SK-N-SH (cell line): ENCODE data around the gene DOK1. TPM values are rescaled to one million over a fixed set of nuclear protein-coding genes. Genes with fewer than 3 reads are reported as not detected.

Experiments
- CTCF ChIA-PET: fragments of 300-600, 350-600 bp; formaldehyde crosslinking; extraction: SDS; loops from one replicate; lab custom pipeline; 2021; lab: Yijun Ruan, JAX
- POLR2A ChIA-PET: fragments of 350-600 bp; sonication (Branson Sonifier 250); formaldehyde crosslinking; extraction: SDS; loops from one replicate; lab custom pipeline; 2020; ENCODE audit warnings: antibody characterized with exemption, inconsistent platforms; lab: Yijun Ruan, JAX
- DNase-seq: peaks from one replicate; pipeline ENCODE4 v3.0.0; 2012
- H2AFZ ChIP-seq: fragments of 200-600 bp; sonication (generic); 2 replicates; pipeline ENCODE4 v1.8.1; 2016; ENCODE audit warnings: antibody characterized with exemption, mild to moderate bottlenecking, low read depth
- H3F3A ChIP-seq: fragments of 200-600 bp; sonication (generic); replicated peaks from 2 replicates; pipeline ENCODE3; 2016; ENCODE audit warnings: antibody characterized with exemption, mild to moderate bottlenecking; ENCODE audit not compliant: insufficient read depth
- H3K27ac ChIP-seq, 2 experiments: fragments of 200-500 bp in 1 of 2; fragments of 200-600 bp in 1 of 2; sonication (Bioruptor generic) in 1 of 2; sonication (generic), shearing (Covaris generic) in 1 of 2; 2 replicates each; pipeline versions ENCODE4 v1.5.1 to v1.6.1; 2014 to 2016; ENCODE audit warnings: low read depth in 2 of 2, inconsistent platforms in 1 of 2, low read length in 1 of 2, mild to moderate bottlenecking in 1 of 2, mixed read lengths in 1 of 2
- H3K27me3 ChIP-seq: fragments of 200-600 bp; sonication (generic), shearing (Covaris generic); 2 replicates; pipeline ENCODE4 v1.6.1; 2016; ENCODE audit warnings: mixed run types; ENCODE audit not compliant: insufficient read depth
- H3K36me3 ChIP-seq, 2 experiments: fragments of 200-500 bp in 1 of 2; fragments of 200-600 bp in 1 of 2; sonication (Bioruptor generic) in 1 of 2; sonication (generic) in 1 of 2; replicated peaks in 1 of 2; 2 replicates each; pipeline versions ENCODE3 to v1.5.1; 2014 to 2016; ENCODE audit warnings: low read length in 1 of 2, mild to moderate bottlenecking in 1 of 2; ENCODE audit not compliant: insufficient read depth in 2 of 2, control insufficient read depth in 1 of 2
- H3K4me1 ChIP-seq, 2 experiments: fragments of 200-500 bp in 1 of 2; fragments of 200-600 bp in 1 of 2; sonication (Bioruptor generic) in 1 of 2; sonication (generic), shearing (Covaris generic) in 1 of 2; 2 replicates each; pipeline versions ENCODE4 v1.5.1 to v1.6.1; 2014 to 2016; ENCODE audit warnings: low read depth in 1 of 2, low read length in 1 of 2, mixed run types in 1 of 2; ENCODE audit not compliant: insufficient read depth in 2 of 2, control insufficient read depth in 1 of 2
- H3K4me2 ChIP-seq: fragments of 200-600 bp; sonication (generic), shearing (Covaris generic); 2 replicates; pipeline ENCODE4 v1.6.1; 2017; ENCODE audit warnings: mixed run types
- H3K4me3 ChIP-seq, 2 experiments: fragments of 200-500 bp in 1 of 2; fragments of 200-600 bp in 1 of 2; sonication (Bioruptor generic) in 1 of 2; sonication (generic), shearing (Covaris generic) in 1 of 2; 2 replicates each; pipeline versions ENCODE4 v1.5.1 to v1.8.1; 2014 to 2016; ENCODE audit warnings: low read depth in 2 of 2, inconsistent platforms in 1 of 2, low read length in 1 of 2, mild to moderate bottlenecking in 1 of 2, mixed read lengths in 1 of 2, moderate library complexity in 1 of 2
- H3K79me2 ChIP-seq: fragments of 200-600 bp; sonication (generic); 2 replicates; pipeline ENCODE4 v1.8.1; 2017; ENCODE audit warnings: mild to moderate bottlenecking; ENCODE audit not compliant: insufficient read depth
- H3K9ac ChIP-seq: fragments of 200-600 bp; sonication (generic); 2 replicates; pipeline ENCODE4 v1.6.1; 2017; ENCODE audit warnings: mixed run types
- H3K9me2 ChIP-seq: fragments of 200-600 bp; sonication (generic); 2 replicates; pipeline ENCODE4 v1.6.1; 2017; ENCODE audit warnings: mixed run types
- H3K9me3 ChIP-seq: fragments of 200-600 bp; sonication (generic); 2 replicates; pipeline ENCODE4 v1.6.1; 2017; ENCODE audit warnings: mixed run types, mild to moderate bottlenecking, moderate library complexity
- H4K20me1 ChIP-seq: fragments of 200-600 bp; sonication (generic); 2 replicates; pipeline ENCODE4 v1.6.1; 2017; ENCODE audit warnings: mild to moderate bottlenecking, mixed run types; ENCODE audit not compliant: insufficient read depth
- CHD2 ChIP-seq: fragments of 150-350 bp; IDR thresholded peaks from 2 replicates; pipeline ENCODE4 v1.6.1; 2018; ENCODE audit warnings: low read length; ENCODE audit not compliant: partially characterized antibody
- ELF1 ChIP-seq: IDR thresholded peaks from 2 replicates; pipeline ENCODE4 v1.4.0; 2012
- EP300 ChIP-seq, 2 experiments: IDR thresholded peaks; 2 replicates each; pipeline versions ENCODE4 v1.4.0 to v1.6.1; 2012; ENCODE audit warnings: borderline replicate concordance in 1 of 2, low read depth in 1 of 2, low read length in 1 of 2
- EZH2phosphoT487 ChIP-seq: fragments of 200-600 bp; sonication (generic); IDR thresholded peaks from 2 replicates; pipeline ENCODE4 v1.6.1; 2017; ENCODE audit warnings: low read depth, mixed run types, mild to moderate bottlenecking, antibody characterized with exemption, moderate library complexity, borderline replicate concordance
- FOXJ3 ChIP-seq: sonication (generic); formaldehyde crosslinking; IDR thresholded peaks from 2 replicates; pipeline ENCODE4 v1.5.1; 2020; ENCODE audit warnings: mild to moderate bottlenecking, missing genetic modification reagents
- GABPA ChIP-seq: IDR thresholded peaks from 2 replicates; pipeline ENCODE4 v1.4.0; 2012; ENCODE audit warnings: low read depth, mild to moderate bottlenecking
- GATA2 ChIP-seq: sonication (generic); formaldehyde crosslinking; IDR thresholded peaks from 2 replicates; pipeline ENCODE4 v1.5.0; 2020; ENCODE audit warnings: mild to moderate bottlenecking, missing genetic modification reagents
- MXI1 ChIP-seq: IDR thresholded peaks from 2 replicates; pipeline ENCODE4 v1.6.1; 2012; ENCODE audit warnings: mild to moderate bottlenecking, low read depth, low read length, improper control_type of control experiment
- NFIC ChIP-seq: IDR thresholded peaks from 2 replicates; pipeline ENCODE4 v1.4.0; 2012; ENCODE audit warnings: borderline replicate concordance
- POLR2AphosphoS5 ChIP-seq: IDR thresholded peaks from 2 replicates; pipeline ENCODE4 v1.6.1; 2012; ENCODE audit warnings: low read depth, low read length
- RAD21 ChIP-seq: IDR thresholded peaks from 2 replicates; pipeline ENCODE4 v1.6.1; 2012; ENCODE audit warnings: mild to moderate bottlenecking, low read length
- RCOR1 ChIP-seq: fragments of 150-350 bp; IDR thresholded peaks from 2 replicates; pipeline ENCODE4 v1.6.1; 2017; ENCODE audit warnings: antibody characterized with exemption, low read length
- RXRA ChIP-seq: IDR thresholded peaks from 2 replicates; pipeline ENCODE4 v1.4.0; 2012; ENCODE audit warnings: low read depth, mild to moderate bottlenecking, borderline replicate concordance
- SMC3 ChIP-seq: IDR thresholded peaks from 2 replicates; pipeline ENCODE4 v1.6.1; 2012; ENCODE audit warnings: low read depth, low read length, improper control_type of control experiment
- YY1 ChIP-seq: IDR thresholded peaks from 2 replicates; pipeline ENCODE4 v1.4.0; 2012; ENCODE audit warnings: low read depth, mild to moderate bottlenecking
- WGBS: methylation state at CpG from one replicate; pipeline ENCODE4 v1.1.6; 2017; ENCODE audit warnings: low lambda C conversion rate; 5-methylcytosine and 5-hydroxymethylcytosine counted together
- polyA plus RNA-seq, 3 experiments: library from polyadenylated mRNA; depleted of rRNA; stranded (reverse); fragments of >200 nt; gene quantifications; 2 replicates each; pipeline ENCODE4 v1.2.3, GENCODE V29; 2012
- TF ChIP-seq, protein P1 (sequence below): fragments of 150-350 bp; IDR thresholded peaks from 2 replicates; pipeline ENCODE4 v1.6.1; 2017; ENCODE audit warnings: antibody characterized with exemption, low read length, low read depth, borderline replicate concordance
- TF ChIP-seq, protein P2 (sequence below): IDR thresholded peaks from 2 replicates; pipeline ENCODE4 v1.4.0; 2012; ENCODE audit warnings: low read depth, borderline replicate concordance
- TF ChIP-seq, protein P3 (sequence below): fragments of 200-600 bp; sonication (generic); IDR thresholded peaks from 2 replicates; pipeline ENCODE4 v1.6.1; 2017; ENCODE audit warnings: antibody characterized with exemption, mild to moderate bottlenecking, moderate library complexity

Gene DOK1
- polyA plus RNA-seq, 1 of the 3 experiments (the other 2 are of a cell fraction): 25.3 TPM

DNA sequence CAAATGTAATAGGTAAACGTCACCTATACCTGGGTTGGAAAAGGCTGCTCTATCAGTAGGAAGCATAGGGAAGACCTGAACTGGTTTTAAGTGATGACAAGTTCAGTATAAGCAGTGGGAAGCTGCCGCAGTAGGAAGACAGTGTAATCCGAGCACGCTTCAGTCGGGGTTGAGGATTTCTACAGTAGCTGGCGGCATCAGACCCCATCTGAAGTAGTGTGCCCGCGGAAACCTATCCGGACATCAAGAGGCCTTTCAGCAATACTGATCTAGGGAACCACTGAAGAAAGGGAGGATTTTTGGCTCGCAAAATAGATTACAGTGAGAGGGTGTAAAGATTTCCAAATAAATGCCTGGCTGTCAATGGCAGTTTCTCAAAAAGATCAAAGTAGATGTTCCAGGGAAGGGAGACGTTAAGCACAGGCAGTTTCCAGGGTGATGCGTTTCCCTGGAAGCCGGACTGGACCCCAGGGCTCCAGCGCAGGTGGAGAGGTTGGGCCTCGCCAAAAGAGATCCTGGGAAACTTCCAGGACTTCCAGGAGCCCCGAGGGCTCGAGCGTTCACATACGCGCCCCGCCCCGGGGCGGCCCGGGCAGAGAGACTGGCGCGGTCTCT, 6.1 kb upstream of the DOK1 start:
- peak overlapping the region; percentile 91 for H3K4me2 ChIP-seq
- peaks cover 42% of the 10 kb centered on the region for H3K79me2 ChIP-seq
- H3K36me3 ChIP-seq: peaks cover 7 to 15% of the 10 kb centered on the region in 2 experiments
- peak overlapping the region; percentile 52 to 60 for H3K4me3 ChIP-seq
- H3F3A ChIP-seq: peaks cover 19% of the 10 kb centered on the region
- H4K20me1 ChIP-seq: no peaks in the 10 kb centered on the region
- H3K4me1 ChIP-seq: peaks cover 9 to 37% of the 10 kb centered on the region in 2 experiments; a peak in 3 of 4 replicates
- H3K9me3 ChIP-seq: no peaks in the 10 kb centered on the region
- H3K27ac ChIP-seq: peak overlapping the region in 1 of 2 experiments; percentile 18; a peak in 1 of 4 replicates
- TF ChIP-seq RCOR1 (no peak), YY1 (no peak), CHD2 (no peak), POLR2AphosphoS5 (no peak), RXRA (no peak), NFIC (no peak), MXI1 (no peak), RAD21 (no peak), GATA2 (no peak), FOXJ3 (CRISPR knock-in tag) (no peak), EP300 (IDR thresholded peaks at IDR 0.05; ENCODE audit: borderline replicate concordance in 1 of 2, low read depth in 1 of 2, low read length in 1 of 2) (no peak), EZH2phosphoT487 (no peak), SMC3 (no peak), GABPA (no peak), ELF1 (no peak)
- TF ChIP-seq, protein P1, sequence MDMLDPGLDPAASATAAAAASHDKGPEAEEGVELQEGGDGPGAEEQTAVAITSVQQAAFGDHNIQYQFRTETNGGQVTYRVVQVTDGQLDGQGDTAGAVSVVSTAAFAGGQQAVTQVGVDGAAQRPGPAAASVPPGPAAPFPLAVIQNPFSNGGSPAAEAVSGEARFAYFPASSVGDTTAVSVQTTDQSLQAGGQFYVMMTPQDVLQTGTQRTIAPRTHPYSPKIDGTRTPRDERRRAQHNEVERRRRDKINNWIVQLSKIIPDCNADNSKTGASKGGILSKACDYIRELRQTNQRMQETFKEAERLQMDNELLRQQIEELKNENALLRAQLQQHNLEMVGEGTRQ: no peak
- TF ChIP-seq, protein P2, sequence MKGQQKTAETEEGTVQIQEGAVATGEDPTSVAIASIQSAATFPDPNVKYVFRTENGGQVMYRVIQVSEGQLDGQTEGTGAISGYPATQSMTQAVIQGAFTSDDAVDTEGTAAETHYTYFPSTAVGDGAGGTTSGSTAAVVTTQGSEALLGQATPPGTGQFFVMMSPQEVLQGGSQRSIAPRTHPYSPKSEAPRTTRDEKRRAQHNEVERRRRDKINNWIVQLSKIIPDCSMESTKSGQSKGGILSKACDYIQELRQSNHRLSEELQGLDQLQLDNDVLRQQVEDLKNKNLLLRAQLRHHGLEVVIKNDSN: no peak
- TF ChIP-seq, protein P3, sequence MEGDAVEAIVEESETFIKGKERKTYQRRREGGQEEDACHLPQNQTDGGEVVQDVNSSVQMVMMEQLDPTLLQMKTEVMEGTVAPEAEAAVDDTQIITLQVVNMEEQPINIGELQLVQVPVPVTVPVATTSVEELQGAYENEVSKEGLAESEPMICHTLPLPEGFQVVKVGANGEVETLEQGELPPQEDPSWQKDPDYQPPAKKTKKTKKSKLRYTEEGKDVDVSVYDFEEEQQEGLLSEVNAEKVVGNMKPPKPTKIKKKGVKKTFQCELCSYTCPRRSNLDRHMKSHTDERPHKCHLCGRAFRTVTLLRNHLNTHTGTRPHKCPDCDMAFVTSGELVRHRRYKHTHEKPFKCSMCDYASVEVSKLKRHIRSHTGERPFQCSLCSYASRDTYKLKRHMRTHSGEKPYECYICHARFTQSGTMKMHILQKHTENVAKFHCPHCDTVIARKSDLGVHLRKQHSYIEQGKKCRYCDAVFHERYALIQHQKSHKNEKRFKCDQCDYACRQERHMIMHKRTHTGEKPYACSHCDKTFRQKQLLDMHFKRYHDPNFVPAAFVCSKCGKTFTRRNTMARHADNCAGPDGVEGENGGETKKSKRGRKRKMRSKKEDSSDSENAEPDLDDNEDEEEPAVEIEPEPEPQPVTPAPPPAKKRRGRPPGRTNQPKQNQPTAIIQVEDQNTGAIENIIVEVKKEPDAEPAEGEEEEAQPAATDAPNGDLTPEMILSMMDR: no peak
- TF ChIP-seq, all 33 proteins: peak for 0
- 73% methylated on average over 11 of the region's 26 CpGs for WGBS
- ChIA-PET CTCF (interaction anchor here (1.0 to 3.2 kb wide), 2 partner anchors 27 to 38 kb away, joined by 3 to 19 read pairs; no protein-coding TSS in a partner anchor), POLR2A (no interaction called here)
- H3K27me3 ChIP-seq: no peaks in the 10 kb centered on the region
- H2AFZ ChIP-seq: peak overlapping the region; percentile 52; the same call in 1 of the 2 replicates
- H3K9ac ChIP-seq: peak overlapping the region; percentile 52; the same call in 1 of the 2 replicates
- H3K9me2 ChIP-seq: no peaks in the 10 kb centered on the region
- DNase-seq: peak; percentile 40
